ENCODE measurements around the gene CCDC97.

- TF ChIP-seq CTCF (conservative IDR thresholded peaks at IDR 0.05; ENCODE audit: low read length), result no peak
- TF ChIP-seq EZH2phosphoT487 (IDR thresholded peaks at IDR 0.05; ENCODE audit: borderline replicate concordance, low read depth, low read length), result no peak
Observed at GRCh38 chr19:41276231-41276630, 33.7 kb upstream of the CCDC97 start.
